ENCODE measurements around the gene VOPP1. TPM values are rescaled to one million over a fixed set of nuclear protein-coding genes. Genes with fewer than 3 reads are reported as not detected.

Gene VOPP1
- total RNA-seq, 1 experiment from 2014 or later = 30.3 TPM

GRCh38 chr7:55532150-55532917 lies 40.0 kb downstream of the VOPP1 start:
- ATAC-seq (no peak), DNase-seq (ENCODE audit: low read depth, low spot score) (no peak)
- BruUV-seq (replicated peaks) = no TSS peak
- no peaks in the 10 kb centered on the region; the same call in 1 of the 2 replicates for H3K79me2 ChIP-seq (ENCODE audit: insufficient read depth, low read length)
- H3K27ac ChIP-seq (ENCODE audit: low read depth, low read length) = no peak overlapping the region
- intact Hi-C loops (cut with micrococcal nuclease) = no loop called here
- no peaks in the 10 kb centered on the region for H3K9me3 ChIP-seq (ENCODE audit: control insufficient read depth in 1 of 2, insufficient read depth in 1 of 2, low read depth in 1 of 2, low read length in 2 of 2)
- no peaks in the 10 kb centered on the region for H4K20me1 ChIP-seq (ENCODE audit: insufficient read depth)
- CTCF ChIA-PET = no interaction called here
- no peaks in the 10 kb centered on the region for H3K36me3 ChIP-seq (ENCODE audit: control insufficient read depth in 1 of 2, insufficient read depth in 2 of 2, low read length in 2 of 2)
- no peak overlapping the region for H3K9ac ChIP-seq (ENCODE audit: low read length)
- H3K9me2 ChIP-seq (ENCODE audit: insufficient read depth) = no peaks in the 10 kb centered on the region
- TF ChIP-seq JUND (IDR thresholded peaks at IDR 0.05) (0 out of 2 replicates have a peak, but pooled peaks have one; percentile 2), RAD21 (IDR thresholded peaks at IDR 0.05; ENCODE audit: low read depth) (no peak)
- H3K27me3 ChIP-seq (ENCODE audit: insufficient read depth, low read length) = no peaks in the 10 kb centered on the region
- H2AFZ ChIP-seq (ENCODE audit: low read depth, low read length, poor library complexity, severe bottlenecking) = no peak overlapping the region
- POLR2A ChIA-PET = no interaction called here
- no peak overlapping the region for H3K4me3 ChIP-seq (replicated peaks in 1 of 2; ENCODE audit: low read depth in 1 of 2, low read length in 2 of 2)
- H3K4me2 ChIP-seq (ENCODE audit: low read length) = no peak overlapping the region
- RAD21 ChIA-PET (ENCODE audit: low non-redundant PET in 1 of 2, low total read pairs in 2 of 2, uncharacterized antibody in 2 of 2, unreplicated experiment in 2 of 2) = no interaction called here
- peaks cover 25 to 40% of the 10 kb centered on the region in 2 experiments for H3K4me1 ChIP-seq (ENCODE audit: control insufficient read depth in 1 of 2, insufficient read depth in 2 of 2, low read length in 2 of 2)

- H3K27me3 ChIP-seq (ENCODE audit: insufficient read depth, low read length) = no peaks in the 10 kb centered on the region
- no peak overlapping the region for H3K27ac ChIP-seq (ENCODE audit: low read depth, low read length)
- no peaks in the 10 kb centered on the region for H3K9me3 ChIP-seq (ENCODE audit: control insufficient read depth in 1 of 2, insufficient read depth in 1 of 2, low read depth in 1 of 2, low read length in 2 of 2)
- no peak overlapping the region for H3K4me2 ChIP-seq (ENCODE audit: low read length)
- intact Hi-C loops (cut with micrococcal nuclease) = no loop called here
- H3K36me3 ChIP-seq (ENCODE audit: control insufficient read depth in 1 of 2, insufficient read depth in 2 of 2, low read length in 2 of 2) = no peaks in the 10 kb centered on the region
- BruUV-seq (replicated peaks) = no TSS peak
- DNase-seq (ENCODE audit: low read depth, low spot score) (no peak), ATAC-seq (no peak)
- H2AFZ ChIP-seq (ENCODE audit: low read depth, low read length, poor library complexity, severe bottlenecking) = no peak overlapping the region
- no peak for TF ChIP-seq SIN3A (IDR thresholded peaks at IDR 0.05; ENCODE audit: low read depth)
- no peak for TF ChIP-seq ZBTB33 (IDR thresholded peaks at IDR 0.05; ENCODE audit: extremely low read depth, insufficient replicate concordance, low read length)
- TF ChIP-seq CTCF (IDR thresholded peaks at IDR 0.05 in 2 of 3, conservative IDR thresholded peaks at IDR 0.05 in 1 of 3; ENCODE audit: borderline replicate concordance in 1 of 3, insufficient read depth in 1 of 3, low read depth in 2 of 3, low read length in 2 of 3) = no peak
- TF ChIP-seq RAD21 (IDR thresholded peaks at IDR 0.05; ENCODE audit: low read depth) = no peak
- TF ChIP-seq EGR1 (IDR thresholded peaks at IDR 0.05; ENCODE audit: low read depth) = no peak
- TF ChIP-seq CBX3 (IDR thresholded peaks at IDR 0.05; ENCODE audit: low read depth) = no peak
- TF ChIP-seq EZH2phosphoT487 (IDR thresholded peaks at IDR 0.05; ENCODE audit: borderline replicate concordance) = no peak
- no peak for TF ChIP-seq CEBPB (IDR thresholded peaks at IDR 0.05; ENCODE audit: low read depth)
- TF ChIP-seq ATF3 (IDR thresholded peaks at IDR 0.05) = no peak
- no peak for TF ChIP-seq SP1 (IDR thresholded peaks at IDR 0.05; ENCODE audit: low read depth)
- TF ChIP-seq ELF1 (IDR thresholded peaks at IDR 0.05; ENCODE audit: borderline replicate concordance, low read depth) = no peak
- no peaks in the 10 kb centered on the region; the same call in 1 of the 2 replicates for H3K79me2 ChIP-seq (ENCODE audit: insufficient read depth, low read length)
- ChIA-PET POLR2A (no interaction called here), CTCF (no interaction called here), RAD21 (ENCODE audit: low non-redundant PET in 1 of 2, low total read pairs in 2 of 2, uncharacterized antibody in 2 of 2, unreplicated experiment in 2 of 2) (no interaction called here)
- no peaks in the 10 kb centered on the region for H3K9me2 ChIP-seq (ENCODE audit: insufficient read depth)
- peaks cover 25 to 40% of the 10 kb centered on the region in 2 experiments for H3K4me1 ChIP-seq (ENCODE audit: control insufficient read depth in 1 of 2, insufficient read depth in 2 of 2, low read length in 2 of 2)
- H4K20me1 ChIP-seq (ENCODE audit: insufficient read depth) = no peaks in the 10 kb centered on the region
- no peak overlapping the region for H3K4me3 ChIP-seq (replicated peaks in 1 of 2; ENCODE audit: low read depth in 1 of 2, low read length in 2 of 2)
- no peak overlapping the region for H3K9ac ChIP-seq (ENCODE audit: low read length)
Observed at GRCh38 chr7:55531536-55531935, 40.8 kb downstream of the VOPP1 start.

Measured in HCT116 (cell line).